Omental fat pad (tissue), 4 donors: ENCODE data around the gene RPE. TPM values are rescaled to one million over a fixed set of nuclear protein-coding genes. Genes with fewer than 3 reads are reported as not detected.

Experiments
- ATAC-seq: fragments of 150-250 bp; one replicate; pipeline ENCODE4 v1.9.1; 2016; ENCODE audit warnings: mild to moderate bottlenecking, moderate library complexity; ENCODE audit not compliant: low FRiP score
- DNase-seq: peaks from one replicate; pipeline ENCODE4 v3.0.0-alpha.2; 2019; ENCODE audit warnings: low spot score
- total RNA-seq, 4 donors: library from RNA; depleted of rRNA; stranded (reverse); fragments of >200 nt; gene quantifications; one replicate each; pipeline ENCODE4 v1.1.0, GENCODE V29; 2016
- TF ChIP-seq, protein P1 (sequence below), 3 donors: fragments of 450-650 bp; IDR thresholded peaks; one replicate each; pipeline ENCODE4 v1.5.1; 2016 to 2017; ENCODE audit warnings: antibody characterized with exemption in 3 of 3, mild to moderate bottlenecking in 3 of 3, moderate library complexity in 2 of 3

Gene RPE
- total RNA-seq, 4 donors from 2014 or later = 45.3 to 63.2 (median 50.4) TPM

DNA sequence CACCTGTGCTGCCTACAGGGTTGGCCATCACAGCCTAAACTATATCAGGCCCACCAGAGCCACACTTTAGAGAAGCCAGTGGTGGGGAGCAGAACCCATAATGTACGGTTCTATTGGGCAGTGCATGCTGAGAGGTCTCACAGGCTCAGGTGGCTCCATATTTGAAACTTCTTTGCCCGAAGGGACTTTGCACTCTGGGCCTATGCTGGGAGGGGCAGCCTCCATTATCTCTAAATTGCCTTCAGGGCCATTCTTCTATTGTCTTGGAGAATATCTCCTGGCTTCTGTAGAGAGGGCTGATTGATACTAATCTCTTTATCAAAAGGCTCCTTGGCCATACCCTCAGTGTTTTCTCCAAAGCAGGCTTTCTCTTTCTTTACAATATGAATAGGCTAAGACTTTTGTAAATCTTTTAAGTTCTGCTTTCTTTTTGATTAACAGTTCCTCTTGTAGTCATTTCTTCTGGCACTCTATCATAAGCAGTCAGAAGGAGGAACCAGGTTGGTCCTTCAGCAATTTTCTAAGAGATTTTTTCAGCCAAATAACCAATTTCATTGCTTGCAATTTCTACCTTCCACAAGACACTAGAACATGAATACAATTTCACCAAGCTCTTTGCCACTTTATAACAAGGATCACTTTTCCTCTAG is 44.5 kb downstream of the RPE start:
- TF ChIP-seq, protein P1, sequence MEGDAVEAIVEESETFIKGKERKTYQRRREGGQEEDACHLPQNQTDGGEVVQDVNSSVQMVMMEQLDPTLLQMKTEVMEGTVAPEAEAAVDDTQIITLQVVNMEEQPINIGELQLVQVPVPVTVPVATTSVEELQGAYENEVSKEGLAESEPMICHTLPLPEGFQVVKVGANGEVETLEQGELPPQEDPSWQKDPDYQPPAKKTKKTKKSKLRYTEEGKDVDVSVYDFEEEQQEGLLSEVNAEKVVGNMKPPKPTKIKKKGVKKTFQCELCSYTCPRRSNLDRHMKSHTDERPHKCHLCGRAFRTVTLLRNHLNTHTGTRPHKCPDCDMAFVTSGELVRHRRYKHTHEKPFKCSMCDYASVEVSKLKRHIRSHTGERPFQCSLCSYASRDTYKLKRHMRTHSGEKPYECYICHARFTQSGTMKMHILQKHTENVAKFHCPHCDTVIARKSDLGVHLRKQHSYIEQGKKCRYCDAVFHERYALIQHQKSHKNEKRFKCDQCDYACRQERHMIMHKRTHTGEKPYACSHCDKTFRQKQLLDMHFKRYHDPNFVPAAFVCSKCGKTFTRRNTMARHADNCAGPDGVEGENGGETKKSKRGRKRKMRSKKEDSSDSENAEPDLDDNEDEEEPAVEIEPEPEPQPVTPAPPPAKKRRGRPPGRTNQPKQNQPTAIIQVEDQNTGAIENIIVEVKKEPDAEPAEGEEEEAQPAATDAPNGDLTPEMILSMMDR (IDR thresholded peaks at IDR 0.05) = no peak
- DNase-seq (no peak), ATAC-seq (no peak)

DNA sequence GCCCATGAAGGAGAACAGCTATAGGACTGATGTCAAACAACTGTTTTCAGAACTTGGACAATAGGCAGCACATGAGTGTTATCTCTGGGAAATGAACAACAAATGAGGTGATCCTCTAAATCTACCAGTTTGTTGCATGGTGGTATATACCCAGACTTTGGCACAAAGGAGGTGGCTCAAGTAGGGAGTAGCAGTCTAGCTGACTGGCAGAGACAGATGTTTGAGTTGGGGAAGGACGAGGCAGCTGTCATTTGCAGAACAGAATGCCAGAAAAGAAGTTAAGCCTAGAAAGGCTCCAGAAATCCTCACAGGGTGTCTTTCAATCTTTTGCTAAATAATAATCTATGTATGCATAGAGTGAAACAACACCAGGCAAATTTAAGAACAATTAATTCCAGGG is 47.4 kb downstream of the RPE start:
- TF ChIP-seq, protein P1 (IDR thresholded peaks at IDR 0.05) = no peak
- no peak for ATAC-seq
- no peak for DNase-seq

DNA sequence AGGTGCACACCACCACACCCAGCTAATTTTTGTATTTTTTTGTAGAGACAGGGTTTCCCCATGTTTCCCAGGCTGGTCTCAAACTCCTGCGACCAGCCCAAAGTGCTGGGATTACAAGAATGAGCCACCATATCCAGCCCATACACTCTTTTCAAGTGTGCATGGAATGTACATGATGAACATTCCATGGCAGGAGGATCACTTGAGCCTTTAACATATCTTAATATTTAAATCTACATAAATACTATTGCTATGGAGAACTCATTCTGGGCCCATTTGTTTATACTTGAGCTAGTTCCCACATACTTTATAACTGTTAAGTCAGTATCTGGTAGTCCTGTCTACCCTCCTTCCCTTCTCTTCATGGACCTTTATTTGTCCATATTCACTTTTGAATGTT is 48.4 kb downstream of the RPE start:
- TF ChIP-seq, protein P1 (IDR thresholded peaks at IDR 0.05) = no peak
- DNase-seq (no peak), ATAC-seq (no peak)

DNA sequence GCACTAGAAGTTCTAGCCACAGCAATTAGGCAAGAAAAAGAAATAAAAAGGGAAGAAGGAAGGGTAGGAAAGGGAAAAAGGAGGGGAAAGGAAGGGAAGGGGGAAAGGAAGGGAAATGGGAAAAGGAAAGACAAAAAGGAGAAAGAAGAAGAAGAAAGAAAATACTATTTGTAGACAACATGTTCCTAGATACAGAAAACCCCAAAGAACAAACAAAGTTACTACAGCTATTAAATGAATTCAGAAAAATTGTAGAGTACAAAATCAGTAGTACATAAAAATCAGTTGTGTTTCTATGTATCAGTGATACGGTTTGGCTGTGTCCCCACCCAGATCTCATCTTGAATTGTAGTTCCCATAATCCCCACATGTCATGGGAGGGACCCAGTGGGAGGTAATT is 52.3 kb downstream of the RPE start:
- TF ChIP-seq, protein P1 (IDR thresholded peaks at IDR 0.05) = no peak
- ATAC-seq = no peak
- no peak for DNase-seq

DNA sequence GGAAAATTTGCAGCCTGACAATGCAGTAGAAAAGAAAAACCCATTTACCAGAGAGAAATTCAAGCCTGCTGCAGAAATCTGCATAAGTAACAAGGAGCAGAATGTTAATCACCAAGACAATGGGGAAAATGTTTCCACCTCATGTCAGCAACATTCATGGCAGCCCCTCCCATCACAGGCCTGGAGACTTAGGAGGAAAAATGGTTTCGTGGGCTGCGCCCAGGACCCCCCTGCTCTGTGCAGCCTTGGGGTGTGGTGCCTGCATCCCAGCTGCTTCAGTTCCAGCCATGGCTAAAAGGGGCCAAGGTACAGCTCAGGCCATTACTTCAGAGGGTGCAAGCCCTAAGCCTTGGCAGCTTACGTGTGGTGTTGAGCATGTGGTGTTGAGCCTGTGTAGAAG is 53.4 kb downstream of the RPE start:
- TF ChIP-seq, protein P1 (IDR thresholded peaks at IDR 0.05) = no peak
- DNase-seq (no peak), ATAC-seq (no peak)

DNA sequence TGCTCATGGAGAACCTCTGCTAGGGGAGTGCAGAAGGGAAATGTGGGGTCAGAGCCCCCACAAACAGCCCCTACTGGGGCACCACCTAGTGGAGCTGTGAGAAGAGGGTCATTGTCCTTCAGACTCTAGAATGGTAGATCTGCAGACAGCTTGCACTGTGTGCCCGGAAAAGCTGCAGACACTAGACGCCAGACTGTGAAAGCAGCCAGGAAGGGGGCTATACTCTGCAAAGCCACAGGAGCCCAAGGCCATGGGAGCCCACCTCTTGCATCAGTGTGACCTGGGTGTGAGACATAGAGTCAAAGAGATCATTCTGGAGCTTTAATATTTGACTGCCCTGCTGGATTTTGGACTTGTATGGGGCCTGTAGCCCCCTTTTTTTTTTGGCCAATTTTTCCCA is 60.9 kb downstream of the RPE start:
- TF ChIP-seq, protein P1 (IDR thresholded peaks at IDR 0.05) = no peak
- no peak for DNase-seq
- ATAC-seq = no peak

Other genes with a start within 250 kb of the RPE start
- not detected for gene UNC80, start 230.8 kb upstream of the RPE start, total RNA-seq
- gene KANSL1L, start 168.8 kb downstream of the RPE start, total RNA-seq = 10 to 100 TPM; 12.5 to 48.5 (median 24.4) TPM
- gene ACADL, start 222.8 kb downstream of the RPE start, total RNA-seq = 10 to 100 TPM in 2 of 4 donors, 1 to 10 TPM in 2; 4.2 to 17.3 (median 11.7) TPM